Stimulated activated CD8-positive, alpha-beta memory T cell treated with anti-CD3 and anti-CD28 coated beads, Interleukin-2, amount 100 ng/mL, for 1 hour (primary cell): ENCODE results near the gene UHMK1.
"Not testable (repeated sequence)": the region's sequence is repeated elsewhere in the genome, so short reads cannot be mapped to it uniquely, and the experiment has no call there.

Experiments
- DNase-seq, 2 donors: peaks; one replicate each; pipeline ENCODE4 v3.0.0-alpha.2; 2020; ENCODE audit warnings: low read depth in 2 of 2

UHMK1 gene

DNA sequence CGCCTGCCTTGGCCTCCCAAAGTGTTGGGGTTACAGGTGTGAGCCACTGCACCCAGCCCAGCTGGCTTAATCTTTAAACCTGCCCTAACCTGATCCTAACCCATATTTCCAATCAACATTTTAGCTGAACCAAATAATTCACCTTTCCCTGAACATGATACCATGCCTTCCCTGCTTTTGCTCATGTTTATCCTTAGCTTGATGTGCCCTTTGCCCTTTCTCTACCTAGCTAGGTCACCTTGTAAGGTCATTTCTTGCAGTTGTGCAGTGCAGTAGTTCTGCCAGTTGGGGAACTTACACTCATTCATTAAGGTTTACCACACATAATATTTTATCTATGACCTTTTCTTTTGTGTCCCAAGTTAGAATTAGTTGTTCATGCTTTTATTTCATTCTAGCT lies 69.3 kb downstream of the UHMK1 start:
- DNase-seq: no peak

DNA sequence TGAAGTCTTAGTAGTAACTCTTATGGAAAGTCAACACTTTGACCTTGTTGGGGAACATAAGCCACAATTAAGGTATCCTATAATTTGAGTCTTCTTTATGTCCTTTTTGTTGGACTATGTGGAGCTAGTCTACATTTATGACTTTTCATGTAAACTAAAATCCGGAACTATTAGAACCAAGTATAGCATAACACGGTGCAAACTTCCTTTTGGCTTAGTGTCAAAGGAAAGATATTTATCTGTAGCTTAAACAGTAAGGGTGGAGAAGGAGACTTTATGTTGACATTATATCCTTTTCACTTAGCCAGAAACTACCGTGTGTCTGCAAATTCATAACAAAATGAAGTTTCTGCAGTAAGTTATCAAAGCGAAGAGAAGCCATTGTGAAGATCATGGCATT lies 71.2 kb downstream of the UHMK1 start:
- no peak for DNase-seq

DNA sequence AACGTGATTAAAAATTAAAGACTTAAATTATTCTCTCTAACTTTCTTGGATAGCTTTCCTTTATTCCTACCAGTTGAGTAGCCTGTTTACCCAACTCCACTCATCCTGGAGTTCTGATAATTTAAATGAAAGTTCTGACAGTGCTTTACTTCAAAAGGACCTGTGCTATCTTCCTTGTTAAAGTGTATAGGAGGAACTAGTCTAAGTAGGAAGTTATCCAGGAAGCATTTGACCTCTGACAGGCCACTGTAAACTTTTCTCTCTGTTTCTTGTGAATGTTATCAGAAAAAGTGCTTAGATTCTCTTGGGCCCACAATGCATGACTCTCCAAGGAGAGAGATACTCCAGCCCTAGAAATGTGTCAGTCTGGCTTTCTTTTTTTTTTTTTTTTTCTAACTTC lies 73.1 kb downstream of the UHMK1 start:
- no peak for DNase-seq

DNA sequence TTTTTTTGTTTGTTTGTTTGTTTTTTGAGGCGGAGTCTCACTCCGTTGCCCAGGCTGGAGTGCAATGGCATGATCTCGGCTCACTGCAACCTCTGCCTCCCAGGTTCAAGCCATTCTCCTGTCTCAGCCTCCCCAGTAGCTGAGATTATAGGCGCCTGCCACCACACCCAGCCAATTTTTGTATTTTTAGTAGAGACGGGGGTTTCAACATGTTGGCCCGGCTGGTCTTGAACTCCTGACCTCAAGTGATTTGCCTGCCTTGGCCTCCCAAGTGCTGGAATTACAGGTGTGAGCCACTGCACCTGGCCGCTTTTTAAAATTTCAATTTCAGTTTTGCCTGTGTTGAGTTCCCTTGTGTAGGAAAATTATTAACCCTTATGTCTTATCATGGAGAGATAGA lies 73.5 kb downstream of the UHMK1 start:
- not testable (repeated sequence) for DNase-seq

DNA sequence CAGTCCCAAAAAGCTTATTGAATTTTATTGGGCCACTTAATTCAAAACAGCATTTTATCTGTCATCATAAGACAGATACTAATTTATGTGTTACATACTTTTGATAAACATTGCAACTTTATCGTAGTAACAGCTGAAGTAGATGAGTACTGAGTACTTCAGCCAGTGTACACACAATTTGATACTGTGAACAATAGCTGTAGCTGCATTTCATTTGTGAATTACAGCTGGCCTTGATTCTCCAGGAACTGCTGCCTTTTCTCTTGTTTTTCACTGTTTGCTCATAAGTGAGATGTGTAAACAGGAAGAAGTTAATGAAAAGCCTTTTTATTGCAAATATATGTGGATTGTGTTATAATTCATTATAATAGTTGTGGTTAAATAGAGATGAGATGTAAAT lies 74.1 kb downstream of the UHMK1 start:
- DNase-seq: no peak

DNA sequence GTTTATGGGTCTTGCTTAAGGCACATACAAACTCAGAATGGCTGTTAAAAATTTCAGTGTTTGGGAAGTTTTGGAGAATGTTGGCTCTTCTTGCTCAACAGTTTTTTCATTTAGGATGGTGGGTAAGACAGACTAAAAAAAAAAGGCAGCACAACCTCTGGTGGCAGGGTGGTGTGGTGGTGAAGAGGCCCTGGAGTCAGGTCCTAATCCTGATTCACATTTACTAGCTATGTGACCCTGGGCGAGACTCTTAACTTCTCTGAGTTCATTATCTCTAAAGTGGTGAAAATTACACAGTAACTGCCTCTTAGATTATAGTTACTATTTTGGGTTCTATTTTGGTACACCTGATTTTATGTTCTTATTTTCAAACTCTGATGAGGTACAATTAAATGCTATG lies 75.5 kb downstream of the UHMK1 start:
- no peak for DNase-seq

DNA sequence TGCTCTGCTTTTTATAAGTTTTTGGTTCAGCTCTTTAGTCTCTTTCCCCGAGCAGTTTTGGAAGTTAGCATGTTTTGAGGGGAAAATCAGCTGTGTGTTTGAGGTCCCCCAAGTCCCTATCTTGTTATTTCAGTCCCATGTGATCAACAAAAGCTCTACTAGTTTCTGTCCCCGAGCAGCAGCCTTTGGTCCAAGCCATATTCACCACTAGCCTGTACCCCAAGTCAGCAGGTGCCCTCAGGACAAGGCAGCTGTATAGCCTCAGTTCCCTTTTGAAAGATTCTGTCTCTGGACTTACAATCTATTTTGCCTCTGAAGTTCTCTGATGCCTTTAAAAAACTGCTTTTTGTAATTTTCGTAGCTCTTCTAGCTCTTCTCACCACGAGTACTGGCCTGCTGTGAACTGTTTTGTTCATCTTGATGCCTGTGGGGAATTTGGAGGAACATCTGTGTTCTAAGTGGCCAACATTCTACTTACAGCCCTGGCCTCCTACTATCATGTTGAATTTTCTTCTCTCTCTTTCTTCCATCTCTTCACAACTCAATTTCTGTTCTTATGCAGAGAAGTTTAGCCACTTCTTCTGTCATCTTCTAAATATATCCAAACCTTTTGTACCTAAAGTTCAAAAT lies 80.6 kb downstream of the UHMK1 start:
- no peak for DNase-seq

DNA sequence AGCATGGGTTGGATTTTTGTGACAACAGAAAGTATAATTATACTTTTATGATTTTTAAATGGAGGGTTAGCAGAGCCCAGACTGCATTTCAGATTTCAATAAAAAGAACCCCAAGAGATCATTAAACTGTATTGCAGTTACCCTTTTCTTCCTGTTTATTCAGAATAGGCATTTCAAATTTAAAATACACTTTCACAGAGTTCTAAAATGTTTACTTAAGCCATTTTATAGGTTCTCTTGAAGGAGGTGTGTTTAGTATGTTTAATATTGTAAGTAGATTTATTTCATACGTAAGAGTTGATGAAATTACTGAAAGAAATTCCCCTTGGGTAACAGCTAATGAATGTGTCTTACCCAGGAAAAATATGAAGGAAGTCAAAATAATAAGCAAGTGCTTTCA lies 81.3 kb downstream of the UHMK1 start:
- no peak for DNase-seq
